NB4 (cell line): ENCODE data around the gene OST4.

Experiments used
- DNase-seq: peaks from one replicate; pipeline ENCODE4 v3.0.0; 2010; ENCODE audit warnings: low read depth
- H3K4me3 ChIP-seq: one replicate; pipeline ENCODE4 v1.5.1; 2011; ENCODE audit warnings: mild to moderate bottlenecking, low read depth, low read length, moderate library complexity
- CTCF ChIP-seq: IDR thresholded peaks from one replicate; pipeline ENCODE4 v1.5.1; 2012; ENCODE audit warnings: low read depth, low read length
- MYC ChIP-seq: IDR thresholded peaks from 2 replicates; pipeline ENCODE4 v1.6.1; 2011; ENCODE audit warnings: low read depth, low read length
- POLR2A ChIP-seq: IDR thresholded peaks from 2 replicates; pipeline ENCODE4 v1.6.1; 2011; ENCODE audit warnings: mild to moderate bottlenecking; ENCODE audit not compliant: insufficient read length; ENCODE audit errors: extremely low read depth
- TF ChIP-seq, protein P1 (sequence below): IDR thresholded peaks from 2 replicates; pipeline ENCODE4 v1.6.1; 2011; ENCODE audit warnings: low read depth, low read length

Gene OST4

GRCh38 chr2:27050996-27051901 is 20.2 kb downstream of the OST4 start, which contains the start of gene AGBL5:
TSS of gene AGBL5 (plus strand) at chr2:27051668. CDS start at chr2:27052959, 1,291 bp downstream.
- TF ChIP-seq MYC (peak; percentile 50; the same call in 1 of the 2 replicates), POLR2A (peak; percentile 48), CTCF (no peak)
- TF ChIP-seq, protein P1, sequence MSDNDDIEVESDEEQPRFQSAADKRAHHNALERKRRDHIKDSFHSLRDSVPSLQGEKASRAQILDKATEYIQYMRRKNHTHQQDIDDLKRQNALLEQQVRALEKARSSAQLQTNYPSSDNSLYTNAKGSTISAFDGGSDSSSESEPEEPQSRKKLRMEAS = peak; percentile 73
- peak within 1 kb of the TSS; percentile 81 for H3K4me3 ChIP-seq
- peak; percentile 96 for DNase-seq

GRCh38 chr2:27050281-27050995 is 21.0 kb downstream of the OST4 start:
- TF ChIP-seq POLR2A (peak; percentile 21), CTCF (no peak), MYC (peak; percentile 78)
- TF ChIP-seq, protein P1 = peak; percentile 50
- peak; percentile 96 for DNase-seq
- peak overlapping the region; percentile 81 for H3K4me3 ChIP-seq

GRCh38 chr2:27049422-27050280 is 21.8 kb downstream of the OST4 start:
- H3K4me3 ChIP-seq = peak overlapping the region; percentile 78
- TF ChIP-seq POLR2A (no peak), MYC (0 out of 2 replicates have a peak, but pooled peaks have one; percentile 11)
- DNase-seq = no peak

DNA sequence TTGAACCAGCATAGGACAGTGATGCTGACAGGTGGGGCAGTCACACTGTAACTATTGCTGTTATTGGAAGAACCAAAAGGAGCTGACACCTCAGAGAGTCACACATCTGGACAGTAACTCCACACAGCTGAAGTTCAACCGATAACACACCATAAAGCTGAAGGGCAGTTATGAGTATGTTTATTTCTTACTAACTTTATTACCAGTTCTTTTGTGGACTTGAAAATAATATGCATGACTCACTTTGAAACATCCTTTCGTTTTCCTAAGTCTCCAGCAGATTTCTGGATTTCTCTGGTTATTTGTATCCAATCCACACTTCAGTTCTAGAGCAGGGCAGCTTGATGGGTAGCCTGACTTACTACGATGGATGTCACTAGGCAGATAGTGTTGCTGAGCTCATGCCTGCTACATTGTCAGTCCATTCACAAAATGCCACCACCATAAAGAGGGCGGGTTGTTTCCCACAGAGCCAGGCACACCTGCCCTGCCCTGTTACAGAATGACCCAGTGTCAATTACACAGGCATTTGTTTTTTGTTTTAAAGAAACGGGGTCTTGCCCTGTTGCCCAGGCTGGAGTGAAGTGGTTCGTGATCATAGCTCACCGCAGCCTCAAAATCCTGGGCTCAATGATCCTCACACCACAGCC is 28.3 kb downstream of the OST4 start:
- TF ChIP-seq, protein P1 = no peak
- no peak for TF ChIP-seq CTCF
- no peak for TF ChIP-seq POLR2A
- TF ChIP-seq MYC = no peak
- DNase-seq = no peak
- no peak overlapping the region for H3K4me3 ChIP-seq

- DNase-seq = no peak
- TF ChIP-seq POLR2A = no peak
- no peak overlapping the region for H3K4me3 ChIP-seq
Measured at GRCh38 chr2:27042159-27042661, 29.2 kb downstream of the OST4 start.

- H3K4me3 ChIP-seq = no peak overlapping the region
- DNase-seq = no peak
- TF ChIP-seq, protein P1 = no peak
- TF ChIP-seq POLR2A (no peak), MYC (no peak), CTCF (no peak)
Measured at GRCh38 chr2:27041752-27042151, 29.7 kb downstream of the OST4 start.
